GM19463 (cell line): Measurements from ENCODE around the gene RPGR.

Experiments used
- ATAC-seq: cut with Tn5 transposase; IDR thresholded peaks from one replicate; pipeline ENCODE4 v1.9.1; 2021; ENCODE audit warnings: mild to moderate bottlenecking, moderate library complexity; ENCODE audit not compliant: unreplicated experiment

The RPGR gene

GRCh38 chrX:38332505-38332904 is 5.2 kb upstream of the RPGR start:
- peak; percentile 84 for ATAC-seq

- no peak for ATAC-seq
Measured at GRCh38 chrX:38327775-38328081, 419 bp upstream of the RPGR start.

- ATAC-seq, result no peak
Measured at GRCh38 chrX:38326086-38326485, 1.2 kb downstream of the RPGR start.

GRCh38 chrX:38320819-38321218 is 6.5 kb downstream of the RPGR start:
- ATAC-seq, result no peak

DNA sequence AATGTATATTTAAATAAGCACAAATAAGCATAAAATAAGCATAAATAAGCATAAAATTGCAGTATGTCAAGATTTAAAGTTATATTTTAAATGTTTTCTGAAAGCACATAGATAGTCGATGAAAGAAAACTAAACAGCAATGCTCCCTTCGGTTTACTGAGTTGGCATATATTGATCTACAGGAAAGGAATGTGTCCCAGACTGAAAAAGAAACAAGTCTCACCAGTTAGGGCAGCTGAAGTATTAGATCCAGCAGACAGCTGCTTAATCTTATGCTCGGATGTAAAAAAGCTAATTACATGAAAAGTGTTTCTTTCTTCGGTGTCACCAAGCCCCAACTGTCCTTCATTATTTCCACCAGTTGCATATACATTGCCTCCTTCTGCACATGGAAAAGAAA is 8.7 kb downstream of the RPGR start:
- no peak for ATAC-seq

DNA sequence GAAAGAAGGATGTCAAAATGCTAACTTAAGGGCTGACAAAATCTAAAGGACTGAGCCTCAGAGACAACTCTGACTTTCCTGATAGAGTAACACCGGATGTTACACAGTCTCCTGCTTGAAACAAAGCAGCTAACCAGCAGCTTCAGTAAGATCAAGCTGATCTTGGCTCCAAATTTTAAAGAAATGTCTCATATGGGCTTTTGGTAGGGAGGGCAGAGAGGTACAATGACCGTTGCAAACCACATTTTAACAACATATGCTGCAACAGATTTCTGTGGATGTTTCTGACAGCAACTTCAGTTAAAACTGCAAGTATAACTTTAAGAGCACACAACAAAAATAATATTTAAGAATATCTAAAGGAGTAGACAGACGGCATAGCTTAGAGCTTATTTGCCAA is 9.1 kb downstream of the RPGR start:
- no peak for ATAC-seq

- no peak for ATAC-seq
Measured at GRCh38 chrX:38315186-38315585, 12.1 kb downstream of the RPGR start.

GRCh38 chrX:38313190-38313589 is 14.1 kb downstream of the RPGR start:
- ATAC-seq, result no peak

DNA sequence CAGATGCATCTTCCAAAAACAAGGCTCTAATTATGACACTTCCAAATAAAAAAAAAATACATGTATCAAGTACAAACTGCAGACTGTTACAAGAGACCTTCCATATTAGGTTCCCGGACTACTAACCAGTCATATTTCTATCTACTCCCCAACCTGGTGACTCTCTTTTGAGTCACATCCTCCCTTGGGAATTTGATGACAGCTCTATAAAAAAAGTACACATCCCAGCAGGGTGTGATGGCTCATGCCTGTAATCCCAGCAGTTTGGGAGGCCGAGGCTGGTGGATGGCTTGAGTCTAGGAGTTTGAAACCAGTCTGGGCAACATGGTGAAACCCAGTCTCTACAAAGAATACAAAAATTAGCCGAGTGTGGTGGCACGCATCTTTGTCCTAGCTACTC is 14.9 kb downstream of the RPGR start:
- ATAC-seq, result no peak

GRCh38 chrX:38311743-38312142 is 15.6 kb downstream of the RPGR start:
- no peak for ATAC-seq

GRCh38 chrX:38305971-38306370 is 21.3 kb downstream of the RPGR start:
- ATAC-seq, result no peak

GRCh38 chrX:38304010-38304409 is 23.3 kb downstream of the RPGR start:
- ATAC-seq, result no peak

DNA sequence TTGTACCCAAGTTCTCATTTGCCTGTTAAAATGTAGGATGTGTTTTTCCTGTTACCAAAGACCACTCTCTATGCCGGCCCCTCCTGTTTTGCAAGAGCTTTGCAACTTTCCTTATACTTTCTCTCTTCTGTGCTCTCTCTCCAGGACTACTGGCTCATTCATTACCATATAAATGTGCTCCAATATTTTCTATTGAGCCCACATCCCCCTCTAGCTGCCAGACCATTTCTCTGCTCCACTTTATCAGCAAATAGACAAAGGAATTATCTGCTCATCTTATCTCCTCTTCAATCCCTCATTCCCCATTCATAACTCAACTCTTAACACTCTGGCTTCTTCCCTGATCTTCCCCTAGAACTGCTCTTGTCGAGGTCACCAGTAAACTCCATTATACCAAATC is 33.6 kb downstream of the RPGR start:
- ATAC-seq, result no peak

DNA sequence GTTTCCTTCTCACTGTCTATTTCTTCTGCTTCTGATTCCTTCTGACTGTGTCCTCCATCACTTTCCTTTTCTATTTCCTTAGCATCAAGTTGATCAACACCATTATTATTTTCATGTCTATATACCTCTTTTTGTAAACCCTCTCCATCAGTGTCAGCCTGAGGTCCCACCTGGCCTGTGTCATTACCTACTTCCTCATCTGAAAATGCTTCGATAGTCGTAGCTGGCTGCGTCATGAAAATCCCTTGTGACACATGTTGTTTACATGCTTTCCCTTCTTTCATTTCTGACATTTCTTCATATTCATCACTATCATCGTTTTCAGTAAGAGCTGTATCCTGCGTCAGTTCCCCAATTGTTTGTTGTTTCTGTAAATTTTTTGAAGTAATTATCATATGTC is 39.6 kb downstream of the RPGR start:
- no peak for ATAC-seq

- no peak for ATAC-seq
Measured at GRCh38 chrX:38285649-38286048, 41.7 kb downstream of the RPGR start.

DNA sequence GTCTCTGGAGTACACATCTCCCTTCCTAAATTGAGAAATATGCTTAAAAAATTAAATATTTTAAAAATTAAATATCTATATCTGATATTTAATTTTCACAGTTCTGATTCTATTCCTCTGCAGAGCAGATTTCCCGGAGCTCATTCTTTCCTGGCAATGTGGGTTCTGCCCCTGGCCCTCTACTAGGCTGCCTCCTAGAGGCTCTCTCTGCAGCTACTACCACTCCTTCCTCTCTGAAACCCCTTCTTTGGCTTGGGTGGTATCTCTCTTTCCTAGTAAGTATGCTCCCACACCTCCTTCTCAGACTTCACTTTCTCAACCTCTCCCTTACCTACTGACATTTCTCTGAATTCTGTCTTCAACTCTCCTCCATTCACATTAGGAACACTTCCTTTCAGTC is 45.3 kb downstream of the RPGR start:
- no peak for ATAC-seq

GRCh38 chrX:38279188-38279587 is 48.1 kb downstream of the RPGR start:
- no peak for ATAC-seq

DNA sequence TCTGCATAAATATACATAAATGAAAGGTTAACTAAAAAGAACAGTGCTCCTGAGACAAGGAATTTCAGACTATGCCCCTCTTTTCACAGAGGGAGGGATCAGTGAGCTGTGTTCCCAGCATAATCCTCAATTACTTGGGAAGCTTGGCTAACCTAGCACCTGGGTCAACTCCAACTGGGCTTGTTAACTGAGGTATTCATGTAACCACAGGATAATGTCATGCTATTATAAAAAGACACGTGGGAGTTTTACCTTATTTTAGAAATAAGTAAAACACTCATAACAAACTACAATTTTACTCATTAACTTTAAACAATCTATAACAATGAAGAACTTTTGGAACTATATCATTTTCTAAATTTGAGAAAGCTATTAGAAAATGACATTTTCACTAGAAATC is 48.6 kb downstream of the RPGR start:
- ATAC-seq, result no peak

DNA sequence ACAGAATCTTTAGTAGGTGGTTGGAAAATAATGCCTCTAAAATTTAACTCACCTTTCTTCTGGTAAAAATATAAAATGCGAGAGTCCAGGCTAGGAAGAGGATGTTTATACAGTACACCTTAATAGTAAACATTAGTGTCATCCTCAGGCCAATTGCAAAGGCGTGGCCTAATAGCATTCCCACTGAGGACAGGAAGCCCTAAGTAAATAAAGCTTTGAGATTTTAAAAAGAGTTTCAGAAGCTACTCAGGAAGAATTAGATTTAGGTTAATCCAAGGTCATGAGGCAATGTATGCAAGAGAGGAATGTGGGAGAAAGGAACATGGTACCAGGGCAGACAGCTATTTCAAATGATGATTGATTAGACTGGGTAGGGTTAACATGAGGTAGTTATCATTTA is 49.5 kb downstream of the RPGR start:
- ATAC-seq, result no peak

- no peak for ATAC-seq
Measured at GRCh38 chrX:38277136-38277535, 50.2 kb downstream of the RPGR start.

- ATAC-seq, result no peak
Measured at GRCh38 chrX:38276089-38276488, 51.2 kb downstream of the RPGR start.

DNA sequence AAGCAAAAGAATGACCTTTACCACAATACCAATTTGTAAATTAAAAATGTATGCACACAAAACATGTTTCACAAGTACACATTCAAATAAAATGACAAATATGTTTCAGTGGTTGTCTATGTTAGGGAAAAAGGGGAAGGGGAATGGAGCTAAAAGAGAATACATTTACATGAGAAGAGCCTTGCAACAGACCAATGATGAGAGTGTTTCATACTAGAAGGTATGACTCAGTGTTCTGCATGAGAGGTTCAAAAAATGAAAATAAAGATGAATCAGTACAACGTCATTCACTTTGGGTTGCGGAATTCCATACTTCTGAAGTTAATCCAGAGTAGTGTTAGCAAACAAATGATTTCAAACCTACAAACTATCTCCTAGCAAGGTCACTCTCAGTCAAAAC is 51.7 kb downstream of the RPGR start:
- peak; percentile 49 for ATAC-seq

GRCh38 chrX:38273453-38273852 is 53.9 kb downstream of the RPGR start:
- ATAC-seq, result peak; percentile 42

DNA sequence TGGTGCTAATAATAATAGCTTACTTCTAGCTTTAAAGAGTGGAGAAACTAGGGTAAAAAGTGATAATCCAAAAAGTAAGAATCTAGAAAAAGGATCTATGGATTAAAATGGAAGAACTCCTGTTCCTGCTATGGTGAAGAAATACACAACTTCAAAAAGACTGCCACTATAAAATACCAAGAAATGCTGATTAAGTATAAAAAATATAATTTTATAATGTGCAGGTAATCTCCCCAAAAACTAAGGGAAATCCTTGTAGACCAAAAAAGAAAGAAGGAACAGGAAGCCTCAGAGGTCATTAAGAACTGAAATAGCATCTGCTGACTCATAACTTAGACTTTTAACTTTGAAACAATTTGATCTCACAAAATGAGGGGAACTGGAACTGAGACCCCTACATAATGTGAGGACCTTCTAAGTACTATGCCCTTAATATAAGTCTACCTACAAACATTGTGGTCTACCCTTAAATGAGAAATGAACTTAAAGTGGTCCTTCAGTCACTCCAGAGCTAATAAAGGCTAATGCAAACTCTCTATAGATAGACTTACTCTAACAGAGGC is 56.1 kb downstream of the RPGR start:
- peak; percentile 56 for ATAC-seq
